Activated CD4-positive, alpha-beta memory T cell treated with anti-CD3 and anti-CD28 coated beads for 36 hours (primary cell): ENCODE data around the gene FGF16. TPM values are rescaled to one million over a fixed set of nuclear protein-coding genes. Genes with fewer than 3 reads are reported as not detected.
"Not testable (repeated sequence)": the region's sequence is repeated elsewhere in the genome, so short reads cannot be mapped to it uniquely, and the experiment has no call there.

Experiments
- CTCF ChIA-PET: fragments of 350-600 bp; sonication (Branson Sonifier 250); formaldehyde crosslinking; loops from one replicate; lab custom pipeline; 2021; ENCODE audit warnings: antibody characterized with exemption, inconsistent platforms; lab: Charles Lee
- POLR2A ChIA-PET: fragments of 350-600 bp; sonication (Branson Sonifier 250); formaldehyde crosslinking; loops from one replicate; lab custom pipeline; 2021; ENCODE audit warnings: antibody characterized with exemption; lab: Charles Lee
- DNase-seq: peaks from one replicate; pipeline ENCODE4 v3.0.0-alpha.2; 2020
- H3K27ac Mint-ChIP-seq: one replicate; pipeline ENCODE4 v1.8.0; 2021; ENCODE audit warnings: mixed read lengths
- H3K27me3 Mint-ChIP-seq: one replicate; pipeline ENCODE4 v1.8.0; 2021; ENCODE audit warnings: mixed read lengths
- H3K36me3 Mint-ChIP-seq: one replicate; pipeline ENCODE4 v1.8.0; 2021; ENCODE audit warnings: mixed read lengths
- H3K4me1 Mint-ChIP-seq: one replicate; pipeline ENCODE4 v1.8.0; 2021; ENCODE audit warnings: low read depth, mixed read lengths
- H3K4me3 Mint-ChIP-seq: one replicate; pipeline ENCODE4 v1.8.0; 2021; ENCODE audit warnings: mild to moderate bottlenecking, mixed read lengths
- H3K9me3 Mint-ChIP-seq: one replicate; pipeline ENCODE4 v1.8.0; 2021; ENCODE audit warnings: mixed read lengths
- intact Hi-C: fragments of 100-400 bp; cut with micrococcal nuclease; formaldehyde crosslinking; loops from one replicate; pipeline ENCODE4 v1.15.1; 2023
- total RNA-seq, 2 experiments: library from RNA; stranded (reverse); gene quantifications; one replicate each; pipeline ENCODE4 v1.2.3, GENCODE V29; 2021

Gene FGF16
- total RNA-seq, 2 experiments from 2014 or later, result not detected

DNA sequence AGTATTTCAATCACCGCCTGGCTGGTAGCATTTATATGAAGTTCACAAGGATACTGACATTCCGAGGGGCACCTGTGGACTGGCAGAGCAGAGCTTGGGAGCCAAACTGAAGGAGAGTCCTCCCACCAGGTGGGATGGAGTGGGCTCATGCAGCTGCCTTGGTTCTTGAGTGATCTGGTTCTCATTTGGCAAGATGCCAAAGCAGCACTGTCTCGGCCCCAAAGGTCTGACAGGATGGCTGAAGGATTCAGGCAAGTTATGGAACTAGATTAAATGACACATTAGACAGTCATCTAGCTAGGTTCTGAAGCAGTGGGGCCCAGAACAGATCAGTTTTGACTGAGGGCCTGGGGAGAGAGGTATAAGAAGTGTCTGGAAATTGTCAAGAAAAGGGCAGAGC lies 3.2 kb downstream of the FGF16 start:
- POLR2A ChIA-PET, result no interaction called here
- CTCF ChIA-PET, result no interaction called here
- Mint-ChIP-seq H3K4me1 (peaks cover 3% of the 10 kb centered on the region), H3K27me3 (peaks cover 6% of the 10 kb centered on the region), H3K36me3 (no peaks in the 10 kb centered on the region), H3K9me3 (no peaks in the 10 kb centered on the region), H3K4me3 (no peak overlapping the region), H3K27ac (no peak overlapping the region)
- no peak for DNase-seq
- intact Hi-C loops, result no loop called here

DNA sequence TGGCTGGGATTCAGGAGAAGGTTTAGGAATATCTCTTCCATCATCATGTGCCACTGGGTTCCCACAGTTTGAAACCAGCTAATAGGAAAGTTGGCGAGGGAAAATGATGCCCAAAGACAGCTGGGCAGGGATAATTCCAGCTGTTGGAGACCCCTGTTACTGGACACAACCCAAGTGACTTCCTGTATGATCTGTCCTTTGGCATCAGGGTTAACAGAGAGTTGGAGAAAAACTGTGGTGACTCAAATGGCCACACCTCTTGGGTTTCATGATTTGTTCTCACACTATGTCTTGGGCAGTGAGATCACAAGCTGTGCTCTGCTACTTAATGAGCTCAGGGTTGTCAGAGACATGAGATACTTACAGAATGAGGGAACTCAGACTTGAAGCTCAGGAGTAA lies 3.8 kb downstream of the FGF16 start:
- no peak for DNase-seq
- no peaks in the 10 kb centered on the region for H3K9me3 Mint-ChIP-seq
- no peak overlapping the region for H3K4me3 Mint-ChIP-seq
- H3K36me3 Mint-ChIP-seq, result no peaks in the 10 kb centered on the region
- H3K4me1 Mint-ChIP-seq, result no peaks in the 10 kb centered on the region
- no peak overlapping the region for H3K27ac Mint-ChIP-seq
- ChIA-PET CTCF (no interaction called here), POLR2A (no interaction called here)
- H3K27me3 Mint-ChIP-seq, result peaks cover 2% of the 10 kb centered on the region
- intact Hi-C loops, result no loop called here

DNA sequence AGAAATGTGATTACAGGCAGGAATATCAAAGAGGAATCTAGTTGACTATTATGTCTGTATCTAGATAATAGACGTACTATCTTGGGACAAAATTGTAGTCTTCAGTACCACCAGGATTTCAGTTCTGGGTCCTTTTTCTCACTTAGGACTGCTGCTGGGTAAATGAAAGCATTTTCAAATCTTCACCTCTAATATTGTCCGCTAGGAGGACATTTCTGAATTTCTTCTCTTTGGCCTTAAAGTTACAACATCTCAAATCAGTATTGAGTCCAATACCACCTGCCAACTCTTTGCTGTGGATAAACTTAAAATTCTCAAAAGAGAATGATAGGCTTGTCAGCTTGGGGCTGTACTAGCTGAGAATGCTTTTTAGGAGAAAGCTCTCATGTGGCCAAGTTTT lies 6.0 kb downstream of the FGF16 start:
- Mint-ChIP-seq H3K9me3 (no peaks in the 10 kb centered on the region), H3K36me3 (no peaks in the 10 kb centered on the region), H3K4me1 (no peaks in the 10 kb centered on the region), H3K27me3 (no peaks in the 10 kb centered on the region), H3K4me3 (no peak overlapping the region), H3K27ac (no peak overlapping the region)
- POLR2A ChIA-PET, result no interaction called here
- DNase-seq, result no peak
- intact Hi-C loops, result no loop called here
- CTCF ChIA-PET, result no interaction called here

GRCh38 chrX:77455437-77455836 lies 8.2 kb downstream of the FGF16 start:
- CTCF ChIA-PET, result no interaction called here
- no peak for DNase-seq
- Mint-ChIP-seq H3K9me3 (no peaks in the 10 kb centered on the region), H3K27me3 (no peaks in the 10 kb centered on the region), H3K4me3 (no peak overlapping the region), H3K36me3 (no peaks in the 10 kb centered on the region), H3K27ac (no peak overlapping the region), H3K4me1 (no peaks in the 10 kb centered on the region)
- POLR2A ChIA-PET, result no interaction called here
- intact Hi-C loops, result no loop called here

- H3K36me3 Mint-ChIP-seq, result no peaks in the 10 kb centered on the region
- CTCF ChIA-PET, result no interaction called here
- H3K27ac Mint-ChIP-seq, result no peak overlapping the region
- peaks cover 17% of the 10 kb centered on the region for H3K9me3 Mint-ChIP-seq
- DNase-seq, result no peak
- intact Hi-C loops, result no loop called here
- no peaks in the 10 kb centered on the region for H3K4me1 Mint-ChIP-seq
- POLR2A ChIA-PET, result no interaction called here
- no peaks in the 10 kb centered on the region for H3K27me3 Mint-ChIP-seq
- H3K4me3 Mint-ChIP-seq, result no peak overlapping the region
These were observed 36.9 kb downstream of the FGF16 start for GRCh38 chrX:77484045-77484444.

- CTCF ChIA-PET, result no interaction called here
- Mint-ChIP-seq H3K9me3 (no peaks in the 10 kb centered on the region), H3K4me1 (no peaks in the 10 kb centered on the region), H3K4me3 (no peak overlapping the region), H3K36me3 (no peaks in the 10 kb centered on the region), H3K27me3 (no peaks in the 10 kb centered on the region), H3K27ac (no peak overlapping the region)
- no peak for DNase-seq
- POLR2A ChIA-PET, result no interaction called here
- intact Hi-C loops, result no loop called here
These were observed 46.7 kb downstream of the FGF16 start for GRCh38 chrX:77493677-77494553.

DNA sequence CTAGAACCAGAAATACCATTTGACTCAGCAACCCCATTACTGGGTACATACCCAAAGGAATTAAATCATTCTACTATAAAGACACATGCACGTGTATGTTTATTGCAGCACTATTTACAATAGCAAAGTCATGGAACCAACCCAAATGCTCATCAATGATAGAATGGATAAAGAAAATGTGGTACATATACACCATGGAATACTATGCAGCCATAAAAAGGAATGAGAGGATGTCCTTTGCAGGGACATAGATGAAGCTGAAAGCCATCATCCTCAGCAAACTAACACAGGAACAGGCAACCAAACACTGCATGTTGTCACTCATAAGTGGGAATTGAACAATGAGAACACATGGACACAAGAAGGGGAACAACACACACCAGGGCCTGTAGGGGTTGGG lies 53.0 kb downstream of the FGF16 start:
- DNase-seq, H3K36me3 Mint-ChIP-seq, H3K27ac Mint-ChIP-seq, H3K27me3 Mint-ChIP-seq, H3K4me3 Mint-ChIP-seq, CTCF ChIA-PET, H3K4me1 Mint-ChIP-seq, POLR2A ChIA-PET, intact Hi-C loops, H3K9me3 Mint-ChIP-seq: not testable (repeated sequence)

- Mint-ChIP-seq H3K4me1 (peaks cover 9% of the 10 kb centered on the region), H3K36me3 (peaks cover 2% of the 10 kb centered on the region), H3K27ac (no peak overlapping the region), H3K4me3 (no peak overlapping the region), H3K27me3 (no peaks in the 10 kb centered on the region), H3K9me3 (no peaks in the 10 kb centered on the region)
- CTCF ChIA-PET, result no interaction called here
- no peak for DNase-seq
- POLR2A ChIA-PET, result interaction anchor here (0.6 kb wide), 1 partner anchor 98 kb away, joined by 6 read pairs; no protein-coding TSS in a partner anchor
- intact Hi-C loops, result no loop called here
These were observed 55.8 kb downstream of the FGF16 start for GRCh38 chrX:77502951-77503525.

GRCh38 chrX:77505227-77505626 lies 58.0 kb downstream of the FGF16 start:
- Mint-ChIP-seq H3K4me1 (peaks cover 9% of the 10 kb centered on the region), H3K9me3 (no peaks in the 10 kb centered on the region), H3K36me3 (peaks cover 15% of the 10 kb centered on the region), H3K4me3 (no peak overlapping the region), H3K27ac (peak overlapping the region; percentile 47), H3K27me3 (no peaks in the 10 kb centered on the region)
- DNase-seq, result no peak
- ChIA-PET CTCF (no interaction called here), POLR2A (no interaction called here)
- intact Hi-C loops, result no loop called here
